ENCODE data around the gene PROK2. TPM values are rescaled to one million over a fixed set of nuclear protein-coding genes. Genes with fewer than 3 reads are reported as not detected.
A peak's percentile ranks its signal among the peaks of the same experiment; 100 is the strongest.

Gene PROK2
- polyA plus RNA-seq, 1 experiment, result not detected

DNA sequence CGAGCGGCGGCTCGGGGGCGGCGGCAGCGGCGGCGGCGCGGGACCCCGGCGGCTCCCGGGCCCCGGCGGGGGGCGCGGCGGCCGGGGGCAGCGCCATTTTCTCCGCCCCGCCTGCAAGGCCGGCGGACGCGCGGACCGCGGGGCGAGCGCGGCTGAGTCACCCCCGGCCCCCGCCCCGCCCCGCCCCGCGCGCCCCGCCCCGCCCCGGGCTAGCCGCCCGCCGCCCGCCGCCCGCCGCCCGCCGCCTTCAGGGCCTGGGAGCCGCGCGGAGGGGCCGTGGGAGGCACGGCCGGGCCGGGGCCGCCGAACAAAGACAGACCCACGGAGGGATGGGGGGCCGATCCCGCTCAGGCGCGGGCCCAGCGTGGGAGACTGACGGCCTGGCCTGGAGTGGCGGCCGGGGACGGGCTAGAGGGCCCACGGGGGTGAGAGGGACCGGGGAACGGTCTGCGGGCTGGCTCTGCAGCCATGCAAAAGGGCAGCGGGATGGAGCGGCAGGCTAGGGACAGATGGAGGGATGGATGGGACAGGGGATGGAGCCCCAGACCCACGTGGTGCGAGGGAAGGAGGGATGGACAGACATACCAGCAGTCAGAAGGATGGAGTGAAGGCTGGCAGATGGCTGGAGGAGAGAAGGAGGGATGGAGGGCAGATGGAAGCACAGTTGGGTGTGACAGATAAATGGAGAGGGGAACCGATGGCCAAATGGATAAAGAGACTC, 59.5 kb downstream of the PROK2 start, which contains the start of gene EIF4E3:
TSS of gene EIF4E3 (minus strand) at position 132 of the 721 bp plus-strand sequence. CDS start at position 97, 35 bp downstream.
- Histone ChIP-seq H3K36me3 (ENCODE audit: control insufficient read depth, insufficient read depth, low read length) (no peaks in the 10 kb centered on the region), H3K4me3 (ENCODE audit: low read depth, low read length) (peak within 1 kb of the TSS; percentile 57), H3K27me3 (ENCODE audit: control insufficient read depth, insufficient read depth, low read length) (peaks cover 12% of the 10 kb centered on the region)
- CTCF ChIA-PET, result interaction anchor here (0.9 to 2.0 kb wide), 2 partner anchors 14 to 150 kb away, joined by 3 to 11 read pairs; no protein-coding TSS in a partner anchor
- no peak for DNase-seq (ENCODE audit: low read depth)
- TF ChIP-seq, protein P1, sequence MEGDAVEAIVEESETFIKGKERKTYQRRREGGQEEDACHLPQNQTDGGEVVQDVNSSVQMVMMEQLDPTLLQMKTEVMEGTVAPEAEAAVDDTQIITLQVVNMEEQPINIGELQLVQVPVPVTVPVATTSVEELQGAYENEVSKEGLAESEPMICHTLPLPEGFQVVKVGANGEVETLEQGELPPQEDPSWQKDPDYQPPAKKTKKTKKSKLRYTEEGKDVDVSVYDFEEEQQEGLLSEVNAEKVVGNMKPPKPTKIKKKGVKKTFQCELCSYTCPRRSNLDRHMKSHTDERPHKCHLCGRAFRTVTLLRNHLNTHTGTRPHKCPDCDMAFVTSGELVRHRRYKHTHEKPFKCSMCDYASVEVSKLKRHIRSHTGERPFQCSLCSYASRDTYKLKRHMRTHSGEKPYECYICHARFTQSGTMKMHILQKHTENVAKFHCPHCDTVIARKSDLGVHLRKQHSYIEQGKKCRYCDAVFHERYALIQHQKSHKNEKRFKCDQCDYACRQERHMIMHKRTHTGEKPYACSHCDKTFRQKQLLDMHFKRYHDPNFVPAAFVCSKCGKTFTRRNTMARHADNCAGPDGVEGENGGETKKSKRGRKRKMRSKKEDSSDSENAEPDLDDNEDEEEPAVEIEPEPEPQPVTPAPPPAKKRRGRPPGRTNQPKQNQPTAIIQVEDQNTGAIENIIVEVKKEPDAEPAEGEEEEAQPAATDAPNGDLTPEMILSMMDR (IDR thresholded peaks at IDR 0.05; ENCODE audit: insufficient read depth, low read depth, low read length), result no peak
- POLR2A ChIA-PET, result no interaction called here

DNA sequence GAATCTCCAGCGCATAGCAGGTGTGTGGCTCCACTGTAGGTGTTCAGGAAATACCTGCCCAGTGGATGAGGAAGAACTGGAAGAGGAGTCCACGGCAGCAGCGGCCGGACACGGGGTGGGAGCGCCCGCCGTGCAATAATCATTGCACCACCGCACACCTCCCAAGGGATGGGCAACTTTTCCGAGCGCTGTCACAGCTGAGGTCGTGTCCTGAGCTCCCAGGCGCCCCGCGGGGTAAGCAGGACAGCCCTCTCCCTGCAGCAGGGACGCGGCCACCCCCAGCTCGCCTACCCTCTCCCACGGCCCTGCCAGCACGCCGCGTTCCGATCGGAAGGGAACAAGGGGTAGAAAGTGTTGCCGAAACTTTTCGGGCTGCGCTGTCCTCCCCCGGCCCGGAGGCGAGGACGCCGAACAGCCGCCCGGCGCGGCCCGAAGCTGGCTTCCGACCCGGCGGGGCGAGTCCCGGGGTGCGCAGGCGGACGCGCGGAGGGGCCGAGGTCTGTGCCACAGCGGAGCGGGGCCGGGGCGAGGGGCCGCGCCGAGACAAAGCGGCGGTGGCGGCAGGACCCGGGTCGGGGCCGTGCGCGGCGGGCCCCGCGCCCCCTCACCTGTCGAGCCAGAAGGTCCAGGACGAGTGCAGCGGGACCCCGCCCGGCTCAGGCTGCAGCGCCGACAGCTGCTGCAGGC, 60.2 kb downstream of the PROK2 start:
- CTCF ChIA-PET, result interaction anchor here (0.6 to 2.9 kb wide), 5 partner anchors 9 to 151 kb away, joined by 3 to 11 read pairs (median 3); no protein-coding TSS in a partner anchor
- Histone ChIP-seq H3K27me3 (ENCODE audit: control insufficient read depth, insufficient read depth, low read length) (peaks cover 12% of the 10 kb centered on the region), H3K4me3 (ENCODE audit: low read depth, low read length) (peak overlapping the region; percentile 57), H3K36me3 (ENCODE audit: control insufficient read depth, insufficient read depth, low read length) (no peaks in the 10 kb centered on the region)
- DNase-seq (ENCODE audit: low read depth), result no peak
- POLR2A ChIA-PET, result no interaction called here
- TF ChIP-seq, protein P1 (IDR thresholded peaks at IDR 0.05; ENCODE audit: insufficient read depth, low read depth, low read length), result no peak

DNA sequence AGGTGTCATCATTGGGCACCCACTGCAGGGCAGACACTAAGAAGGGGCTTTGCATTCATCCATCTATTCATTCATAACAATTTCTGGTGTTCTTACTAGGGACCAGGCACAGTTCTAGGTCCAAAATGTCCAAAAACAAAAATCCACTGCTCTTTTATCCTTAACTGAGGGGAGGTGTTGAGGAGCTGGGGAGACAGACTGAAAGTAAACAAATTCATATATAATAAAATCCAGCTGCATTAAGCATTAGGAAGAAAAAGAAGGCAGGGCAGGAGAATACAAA, 60.8 kb downstream of the PROK2 start:
- TF ChIP-seq, protein P1 (IDR thresholded peaks at IDR 0.05; ENCODE audit: insufficient read depth, low read depth, low read length), result no peak
- H3K27me3 ChIP-seq (ENCODE audit: control insufficient read depth, insufficient read depth, low read length), result peaks cover 12% of the 10 kb centered on the region
- H3K4me3 ChIP-seq (ENCODE audit: low read depth, low read length), result no peak overlapping the region
- ChIA-PET CTCF (interaction anchor here (0.6 to 2.9 kb wide), 5 partner anchors 9 to 152 kb away, joined by 3 to 11 read pairs (median 3); no protein-coding TSS in a partner anchor), POLR2A (no interaction called here)
- DNase-seq (ENCODE audit: low read depth), result no peak
- H3K36me3 ChIP-seq (ENCODE audit: control insufficient read depth, insufficient read depth, low read length), result no peaks in the 10 kb centered on the region

DNA sequence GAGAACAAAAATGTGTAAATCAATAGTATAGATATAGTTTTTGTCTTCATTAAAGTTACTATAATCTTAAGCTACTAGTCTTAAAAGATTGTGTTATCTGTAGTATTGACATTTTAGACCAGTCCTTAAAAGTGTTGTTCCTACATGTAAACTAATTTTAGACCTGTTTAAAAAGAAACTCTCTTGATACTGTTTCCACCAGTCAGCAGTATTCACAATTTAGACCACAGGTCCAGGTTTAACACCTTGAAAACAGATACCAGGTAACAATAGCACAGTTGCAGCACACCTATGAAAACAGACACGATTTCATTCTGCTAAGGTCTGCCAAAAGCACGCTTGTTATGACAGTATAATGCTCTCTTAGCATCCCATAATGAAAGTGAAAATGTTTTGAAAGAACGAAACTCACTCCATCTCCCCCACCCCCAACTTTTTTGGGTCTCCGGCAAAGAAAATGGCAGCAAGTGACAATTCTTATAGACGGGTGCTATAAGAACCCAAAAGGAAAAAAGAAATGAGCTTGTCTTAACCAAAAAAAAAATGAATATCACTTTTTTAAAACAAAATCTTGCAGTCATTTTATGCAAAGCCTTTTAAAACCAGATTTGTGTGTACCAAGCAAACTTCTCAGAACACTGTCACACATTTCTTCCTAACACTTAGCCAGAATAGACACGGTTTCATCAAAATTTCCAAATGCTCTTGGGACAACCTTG, 61.3 kb downstream of the PROK2 start:
- no peak overlapping the region for H3K4me3 ChIP-seq (ENCODE audit: low read depth, low read length)
- POLR2A ChIA-PET, result no interaction called here

More for the DNA sequence above, 61.3 kb downstream of the PROK2 start:
- Histone ChIP-seq H3K27me3 (ENCODE audit: control insufficient read depth, insufficient read depth, low read length) (peaks cover 12% of the 10 kb centered on the region), H3K36me3 (ENCODE audit: control insufficient read depth, insufficient read depth, low read length) (no peaks in the 10 kb centered on the region)
- TF ChIP-seq, protein P1 (IDR thresholded peaks at IDR 0.05; ENCODE audit: insufficient read depth, low read depth, low read length), result no peak
- DNase-seq (ENCODE audit: low read depth), result no peak
- CTCF ChIA-PET, result interaction anchor here (1.2 to 2.9 kb wide), 3 partner anchors 8 to 12 kb away, joined by 3 to 11 read pairs (median 7); no protein-coding TSS in a partner anchor
